ENCODE measurements around the gene FANCD2.
"Not testable (repeated sequence)": the region's sequence is repeated elsewhere in the genome, so short reads cannot be mapped to it uniquely, and the experiment has no call there.

The FANCD2 gene

DNA sequence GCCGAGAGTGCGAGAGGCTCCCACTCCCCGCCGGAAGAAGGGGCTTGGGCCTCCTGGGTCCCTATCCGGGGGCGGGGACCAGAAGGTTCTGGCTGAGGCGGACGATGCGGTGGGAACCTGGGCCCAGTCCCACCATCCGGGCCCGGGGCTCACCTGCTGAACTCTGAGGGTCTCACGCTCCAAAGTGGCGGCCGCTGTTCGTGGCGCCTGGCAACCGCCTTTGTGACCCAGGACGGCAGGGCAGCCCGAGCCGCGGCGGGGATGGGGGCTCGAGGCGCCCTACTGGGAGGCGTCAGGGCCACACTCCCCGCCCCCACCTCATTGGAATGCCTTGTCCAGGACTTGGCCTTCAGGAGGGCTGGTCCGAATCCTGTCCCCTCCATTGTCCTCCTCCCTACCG, 81.9 kb downstream of the FANCD2 start, which contains the start of gene FANCD2OS:
Gene FANCD2OS, minus strand, starts transcription at position 165 of the 400 bp plus-strand sequence. CDS start 3,481 bp downstream, outside the sequence.
- DNase-seq (ENCODE audit: low spot score) = no peak

DNA sequence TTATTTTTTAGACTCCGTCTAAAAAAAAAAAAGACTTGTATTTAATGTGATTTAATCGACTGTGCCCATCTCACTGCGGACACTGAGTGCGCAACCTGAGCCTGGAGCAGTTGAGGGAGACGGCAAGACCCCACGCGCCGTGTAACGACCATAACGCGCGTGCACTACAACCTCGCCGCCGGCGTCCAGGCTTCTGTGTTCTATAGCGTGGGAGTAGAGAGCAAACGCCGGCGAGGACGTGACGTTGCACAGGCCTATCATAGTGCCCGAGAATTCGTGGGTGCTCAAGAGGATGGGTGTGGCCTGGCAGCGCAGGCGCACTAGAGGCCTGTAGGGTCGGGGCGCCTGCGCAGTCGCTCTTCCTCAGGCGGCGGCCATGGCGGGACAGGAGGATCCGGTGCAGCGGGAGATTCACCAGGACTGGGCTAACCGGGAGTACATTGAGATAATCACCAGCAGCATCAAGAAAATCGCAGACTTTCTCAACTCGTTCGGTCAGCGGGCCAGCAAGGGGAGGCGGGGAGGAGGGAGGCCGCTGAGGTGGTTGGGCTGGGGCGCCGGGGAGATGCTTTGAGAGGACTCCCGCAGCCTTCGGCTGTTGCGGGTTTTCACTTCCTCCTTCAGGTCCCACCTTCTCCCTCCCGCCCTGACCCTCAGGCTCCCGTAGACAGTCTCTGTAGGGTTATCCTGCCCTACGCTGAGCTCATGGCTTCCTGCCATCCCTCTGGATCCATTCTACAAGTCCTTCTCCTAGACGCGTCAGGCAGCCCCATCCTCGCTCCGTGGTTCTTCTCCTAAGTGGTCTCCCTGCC, 89.3 kb downstream of the FANCD2 start, which contains the start of gene BRK1:
Gene BRK1, plus strand, starts transcription at position 350 of the 812 bp plus-strand sequence. Its CDS starts 27 bp downstream, at position 377.
- peak; percentile 96 for DNase-seq (ENCODE audit: low spot score)

DNA sequence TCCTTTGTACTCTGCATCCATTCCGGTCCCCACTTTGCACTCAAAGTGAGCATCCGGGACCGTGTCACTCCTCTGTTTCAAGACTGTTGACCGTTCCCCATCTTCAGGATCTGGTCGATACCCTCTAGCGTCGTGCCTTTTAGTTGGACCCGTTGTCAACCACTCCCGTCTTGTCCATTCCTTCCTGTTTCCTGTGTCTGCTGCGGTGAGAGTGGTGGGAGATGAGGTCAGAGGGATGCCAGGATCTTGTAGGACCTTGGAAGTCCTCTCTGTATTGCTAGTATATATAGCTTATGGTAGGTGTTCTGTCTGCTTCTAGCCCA, 89.9 kb downstream of the FANCD2 start:
- DNase-seq (ENCODE audit: low spot score) = no peak

DNA sequence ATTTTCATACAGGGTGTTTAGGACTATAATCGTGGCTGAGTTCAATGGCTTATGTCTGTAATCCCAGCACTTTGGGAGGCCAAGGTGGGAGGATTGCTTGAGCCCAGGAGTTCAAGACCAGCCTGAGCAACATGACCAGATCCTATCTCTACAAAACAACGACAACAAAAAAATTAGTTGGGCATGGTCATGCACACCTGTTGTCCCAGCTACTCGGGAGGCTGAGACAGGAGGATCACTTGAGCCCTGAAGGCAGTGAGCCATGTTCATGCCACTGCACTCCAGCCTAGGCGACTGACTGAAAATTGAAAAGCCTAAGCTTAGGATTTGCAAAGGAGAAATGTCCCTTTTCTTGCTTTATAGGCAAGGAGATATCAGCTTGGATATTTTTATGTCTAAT, 90.7 kb downstream of the FANCD2 start:
- DNase-seq (ENCODE audit: low spot score) = no peak

DNA sequence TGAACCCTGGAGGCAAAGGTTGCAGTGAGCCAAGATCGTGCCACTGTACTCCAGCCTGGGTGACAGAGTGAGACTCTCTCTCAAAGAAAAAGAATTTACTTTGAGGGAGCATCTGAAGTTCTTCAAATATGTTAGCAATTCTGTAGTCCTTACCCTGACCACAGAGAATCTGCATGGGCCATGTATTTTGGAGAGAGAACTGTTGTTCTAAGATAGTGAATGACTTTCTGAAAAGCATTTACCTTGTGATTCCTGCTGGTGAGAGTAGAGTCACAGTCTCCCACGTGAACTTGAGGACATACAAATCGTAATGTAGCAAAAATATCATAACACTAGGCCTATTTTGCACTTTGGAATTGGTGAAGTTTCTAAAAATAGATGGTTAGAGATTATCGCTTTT, 93.1 kb downstream of the FANCD2 start:
- no peak for DNase-seq (ENCODE audit: low spot score)

DNA sequence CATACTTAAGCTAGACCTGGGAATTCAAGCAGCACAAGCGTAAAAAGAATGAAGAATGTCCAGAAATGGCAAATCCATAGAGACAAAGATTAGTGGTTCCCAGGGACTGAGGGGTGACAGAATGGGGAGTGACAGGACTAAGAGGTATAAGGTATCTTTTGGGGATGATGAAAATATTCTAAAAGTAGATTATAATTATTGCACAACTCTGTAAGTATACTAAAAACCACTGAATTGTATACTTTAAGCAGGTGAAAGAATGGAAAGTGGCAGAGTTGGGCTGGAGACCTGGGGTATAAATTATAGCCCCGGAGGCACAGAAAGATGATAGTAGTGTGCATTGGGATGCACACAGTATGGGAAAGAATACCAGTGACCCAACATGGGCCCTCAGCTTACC, 94.8 kb downstream of the FANCD2 start:
- no peak for DNase-seq (ENCODE audit: low spot score)

DNA sequence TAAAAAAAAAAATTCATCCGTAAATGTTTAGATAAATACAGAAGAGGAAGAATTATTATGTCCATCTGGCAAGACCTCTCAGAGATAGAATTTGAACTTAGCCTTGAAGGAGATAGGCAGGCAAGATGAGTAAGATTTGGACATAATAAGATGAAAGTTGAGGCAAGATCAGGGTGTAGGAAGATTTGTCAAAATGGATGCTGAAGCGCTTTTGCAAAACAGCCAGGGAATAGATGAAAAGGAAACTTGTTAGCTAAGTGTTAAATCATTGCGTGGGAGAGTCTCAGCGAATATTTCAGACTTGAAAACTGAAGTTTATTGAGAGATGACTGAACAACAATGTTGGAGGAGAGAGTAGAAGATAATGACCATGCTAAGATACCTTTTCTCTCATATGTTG, 96.5 kb downstream of the FANCD2 start:
- no peak for DNase-seq (ENCODE audit: low spot score)

DNA sequence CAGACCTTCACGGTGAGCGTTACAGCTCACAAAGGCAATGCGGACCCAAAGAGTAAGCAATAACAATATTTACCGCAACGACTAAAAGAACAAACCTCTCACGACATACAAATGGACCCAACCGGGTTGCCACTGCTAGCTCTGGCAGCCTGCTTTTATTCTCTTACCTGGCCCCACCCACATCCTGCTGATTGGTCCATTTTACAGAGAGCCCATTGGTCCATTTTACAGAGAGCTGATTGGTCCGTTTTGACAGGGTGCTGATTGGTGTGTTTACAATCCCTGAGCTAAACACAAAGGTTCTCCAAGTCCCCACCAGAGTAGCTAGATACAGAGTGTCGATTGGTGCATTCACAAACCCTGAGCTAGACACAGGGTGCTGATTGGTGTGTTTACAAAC, 109.6 kb downstream of the FANCD2 start:
- DNase-seq (ENCODE audit: low spot score) = not testable (repeated sequence)

DNA sequence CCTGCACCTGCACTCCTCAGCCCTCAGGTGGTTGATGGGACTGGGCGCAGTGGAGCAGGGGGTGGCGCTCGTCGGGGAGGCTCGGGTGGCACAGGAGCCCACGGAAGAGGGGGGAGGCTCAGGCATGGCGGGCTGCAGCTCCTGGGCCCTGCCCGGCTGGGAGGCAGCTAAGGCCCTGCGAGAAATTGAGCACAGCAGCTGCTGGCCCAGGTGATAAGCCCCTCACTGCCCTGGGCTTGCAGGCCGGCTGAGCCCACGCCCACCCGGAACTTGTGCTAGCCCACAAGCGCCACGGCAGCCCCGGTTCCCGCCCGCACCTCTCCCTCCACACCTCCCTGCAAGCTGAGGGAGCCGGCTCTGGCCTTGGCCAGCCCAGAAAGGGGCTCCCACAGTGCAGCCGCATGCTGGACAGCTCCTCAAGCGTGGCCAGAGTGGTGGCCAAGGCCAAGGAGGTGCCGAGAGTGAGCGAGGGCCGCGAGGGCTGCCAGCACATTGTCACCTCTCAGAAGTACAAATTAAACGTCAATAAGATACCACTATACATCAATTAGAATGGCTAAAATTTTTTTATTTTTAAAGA, 110.3 kb downstream of the FANCD2 start:
- DNase-seq (ENCODE audit: low spot score) = no peak

DNA sequence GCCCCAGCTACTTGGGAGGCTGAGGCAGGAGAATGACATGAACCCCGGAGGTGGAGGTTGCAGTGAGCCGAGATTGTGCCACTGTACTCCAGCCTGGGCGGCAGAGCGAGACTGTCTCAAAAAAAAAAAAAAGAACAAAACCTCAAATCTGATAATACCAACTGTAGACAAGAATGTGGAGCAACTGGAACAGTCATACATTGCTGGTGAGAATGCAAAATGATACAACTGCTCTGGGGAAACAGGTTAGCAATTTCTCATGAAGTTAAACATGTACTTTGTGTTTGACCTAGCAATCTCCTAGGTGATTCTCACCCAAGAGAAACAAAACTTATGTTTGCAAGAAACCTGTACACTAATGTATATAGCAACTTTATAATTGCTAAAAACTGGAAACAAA, 110.9 kb downstream of the FANCD2 start:
- DNase-seq (ENCODE audit: low spot score) = no peak

DNA sequence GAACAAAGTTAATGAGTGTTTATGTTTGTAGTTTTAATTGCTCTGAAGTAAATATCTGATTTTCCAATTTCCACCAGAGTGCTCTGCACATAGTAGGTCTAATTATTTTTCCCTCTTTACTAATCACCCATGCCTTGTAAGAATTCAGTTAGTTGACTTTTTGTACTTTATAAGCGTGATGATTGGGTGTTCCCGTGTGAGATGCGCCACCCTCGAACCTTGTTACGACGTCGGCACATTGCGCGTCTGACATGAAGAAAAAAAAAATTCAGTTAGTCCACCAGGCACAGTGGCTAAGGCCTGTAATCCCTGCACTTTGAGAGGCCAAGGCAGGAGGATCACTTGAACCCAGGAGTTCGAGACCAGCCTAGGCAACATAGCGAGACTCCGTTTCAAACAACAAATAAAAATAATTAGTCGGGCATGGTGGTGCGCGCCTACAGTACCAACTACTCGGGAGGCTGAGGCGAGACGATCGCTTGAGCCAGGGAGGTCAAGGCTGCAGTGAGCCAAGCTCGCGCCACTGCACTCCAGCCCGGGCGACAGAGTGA, 114.8 kb downstream of the FANCD2 start:
- no peak for DNase-seq (ENCODE audit: low spot score)

DNA sequence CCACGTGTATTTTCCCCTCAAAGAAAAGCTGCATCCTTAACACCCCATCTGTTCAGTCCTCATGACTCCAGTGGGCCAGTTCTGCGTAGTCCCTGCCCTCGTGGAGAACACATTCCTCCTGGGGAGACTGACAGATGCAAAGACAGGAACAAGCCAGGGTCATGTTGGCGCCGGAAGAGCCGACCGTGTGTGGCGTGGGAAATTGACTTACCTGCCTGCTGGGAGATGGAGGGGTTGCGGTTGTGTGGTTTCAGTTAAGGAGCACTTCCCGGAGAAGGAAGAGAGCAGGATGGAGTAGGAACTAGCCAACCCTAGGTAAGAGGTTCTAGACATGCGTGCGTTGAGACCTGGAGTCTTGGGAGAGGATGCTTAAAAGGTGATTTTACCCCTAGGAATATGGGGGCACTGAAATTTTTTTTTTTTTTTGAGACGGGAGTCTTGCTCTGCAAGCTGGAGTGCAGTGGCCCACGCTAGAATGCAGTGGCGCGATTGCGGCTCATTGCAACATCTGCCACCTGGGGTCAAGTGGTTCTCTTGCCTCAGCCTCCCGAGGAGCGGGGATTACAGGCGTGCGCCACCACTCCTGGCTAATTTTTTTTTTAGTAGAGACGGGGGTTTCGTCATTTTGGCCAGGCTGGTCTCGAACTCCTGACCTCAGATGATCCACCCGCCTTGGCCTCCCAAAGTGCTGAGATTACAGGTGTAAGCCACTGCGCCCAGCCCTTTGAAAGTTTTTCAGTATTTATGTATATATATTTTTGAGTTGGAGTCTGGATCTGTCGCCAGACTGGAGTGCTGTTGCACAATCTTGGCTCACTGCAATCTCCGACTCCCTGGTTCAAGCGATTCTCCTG, 116.7 kb downstream of the FANCD2 start:
- no peak for DNase-seq (ENCODE audit: low spot score)

DNA sequence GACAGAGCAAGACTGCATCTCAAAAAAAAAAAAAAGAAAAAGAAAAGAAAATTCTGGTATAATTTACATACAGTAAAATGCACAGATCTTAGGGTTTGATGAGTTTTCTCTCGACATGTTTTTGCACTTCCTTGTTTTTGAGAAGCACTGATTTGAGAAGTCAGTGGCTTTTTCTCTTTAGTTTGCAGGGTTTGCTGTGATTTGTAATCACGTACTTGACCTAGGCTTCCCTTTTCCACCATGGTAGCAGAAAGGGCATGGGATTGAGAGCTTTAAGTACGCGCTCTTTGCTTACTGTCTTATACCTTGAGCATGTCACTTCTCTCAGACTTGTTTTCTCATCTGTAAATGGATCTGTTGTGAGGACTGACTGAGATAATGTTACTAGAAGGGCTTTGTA, 119.4 kb downstream of the FANCD2 start:
- no peak for DNase-seq (ENCODE audit: low spot score)

DNA sequence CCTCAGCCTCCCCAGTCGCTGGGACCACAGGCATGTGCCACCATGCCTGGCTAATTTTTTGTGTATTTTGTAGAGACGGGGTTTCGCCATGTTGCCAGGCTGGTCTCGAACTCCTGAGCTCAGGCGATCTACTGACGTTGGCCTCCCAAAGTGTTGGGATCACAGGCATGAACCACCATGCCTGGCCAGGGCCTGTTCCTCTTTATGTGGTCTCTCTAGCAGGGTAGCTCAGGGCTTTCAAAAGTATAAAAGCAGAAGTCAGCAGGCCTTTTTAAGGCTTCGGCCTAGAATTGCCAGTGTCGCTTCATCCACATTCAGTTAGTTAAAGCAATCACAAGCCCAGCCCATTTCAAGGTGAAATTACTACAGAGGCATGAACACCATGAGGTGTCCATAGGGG, 123.0 kb downstream of the FANCD2 start:
- no peak for DNase-seq (ENCODE audit: low spot score)

DNA sequence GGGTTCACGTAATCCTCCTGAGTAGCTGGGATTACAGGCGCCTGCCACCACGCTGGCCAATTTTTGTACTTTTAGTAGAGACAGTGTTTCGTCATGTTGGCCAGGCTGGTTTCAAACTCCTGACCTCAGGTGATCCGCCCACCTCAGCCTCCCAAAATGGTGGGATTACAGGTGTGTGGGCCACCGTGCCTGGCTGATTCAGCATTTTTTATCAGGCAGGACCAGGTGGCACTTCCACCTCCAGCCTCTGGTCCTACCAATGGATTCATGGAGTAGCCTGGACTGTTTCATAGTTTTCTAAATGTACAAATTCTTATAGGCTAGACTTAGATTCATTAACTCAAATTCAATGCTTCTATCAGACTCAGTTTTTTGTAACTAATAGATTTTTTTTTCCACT, 124.8 kb downstream of the FANCD2 start:
- no peak for DNase-seq (ENCODE audit: low spot score)
